T-helper 1 cell treated with Interleukin-12 subunit alpha and Interleukin-12 subunit beta and Interleukin-4 antibody, amounts not matched to agents 30 ng/mL and 1 ng/mL, for 36 hours (primary cell): ENCODE results near the gene GPR15. TPM values are rescaled to one million over a fixed set of nuclear protein-coding genes. Genes with fewer than 3 reads are reported as not detected.

ENCODE experiments used
- intact Hi-C: fragments of 100-400 bp; cut with micrococcal nuclease; formaldehyde crosslinking; loops from one replicate; pipeline ENCODE4 v1.15.1; 2024
- total RNA-seq: library from RNA; stranded (reverse); gene quantifications from 2 replicates; pipeline ENCODE4 v1.2.3, GENCODE V29; 2022

Gene GPR15
- total RNA-seq, 1 donor from 2014 or later, result 31.1 TPM

DNA sequence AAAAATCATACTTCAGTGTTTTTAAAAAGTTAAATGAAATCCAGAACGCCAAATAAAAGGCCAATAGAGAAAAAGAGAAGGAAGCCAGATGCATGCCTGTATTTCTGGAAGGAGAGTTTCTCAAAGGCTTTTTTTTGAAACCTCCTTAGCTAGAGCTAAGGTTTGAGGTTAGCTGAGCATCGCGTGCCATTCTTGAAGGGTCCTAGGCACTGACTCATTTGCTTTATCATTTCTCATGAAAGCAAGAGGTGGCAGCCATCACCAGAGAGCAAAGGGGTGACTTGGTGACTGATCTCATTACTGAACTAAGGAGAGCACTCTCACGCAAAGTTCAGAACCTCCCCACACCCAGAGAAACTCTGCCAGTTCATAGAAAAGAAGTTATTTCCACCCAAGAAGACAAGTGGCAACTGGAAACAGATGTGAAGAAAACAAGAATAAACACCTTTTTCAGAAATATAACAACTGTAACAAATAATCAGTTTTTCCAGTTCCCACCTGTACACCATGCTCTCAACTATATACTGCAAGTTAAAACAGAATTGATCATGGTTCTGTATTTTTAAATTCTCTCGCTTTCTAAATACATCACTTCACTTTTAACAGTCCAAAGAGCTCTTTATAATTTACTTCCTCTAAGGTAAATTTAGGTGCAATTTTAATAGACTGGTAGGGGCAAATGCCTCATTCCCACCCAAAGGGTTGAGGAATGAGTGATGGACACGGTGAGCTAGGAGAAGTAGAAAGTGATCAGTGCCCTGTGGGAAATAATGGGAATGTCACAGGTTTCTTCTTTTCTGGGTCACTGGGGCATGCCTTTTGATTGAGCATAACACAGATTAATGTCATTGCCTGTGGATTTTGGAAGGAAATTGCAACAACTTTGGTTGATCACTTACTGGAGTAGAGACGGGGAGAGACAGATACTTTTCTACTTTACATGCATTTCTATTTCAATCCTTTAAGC is 24.7 kb downstream of the GPR15 start:
- intact Hi-C loops, result loop anchor here (1.0 to 2.0 kb wide), 8 partner anchors 10 to 574 kb away; partner anchors contain the start of genes CLDND1 and CPOX

DNA sequence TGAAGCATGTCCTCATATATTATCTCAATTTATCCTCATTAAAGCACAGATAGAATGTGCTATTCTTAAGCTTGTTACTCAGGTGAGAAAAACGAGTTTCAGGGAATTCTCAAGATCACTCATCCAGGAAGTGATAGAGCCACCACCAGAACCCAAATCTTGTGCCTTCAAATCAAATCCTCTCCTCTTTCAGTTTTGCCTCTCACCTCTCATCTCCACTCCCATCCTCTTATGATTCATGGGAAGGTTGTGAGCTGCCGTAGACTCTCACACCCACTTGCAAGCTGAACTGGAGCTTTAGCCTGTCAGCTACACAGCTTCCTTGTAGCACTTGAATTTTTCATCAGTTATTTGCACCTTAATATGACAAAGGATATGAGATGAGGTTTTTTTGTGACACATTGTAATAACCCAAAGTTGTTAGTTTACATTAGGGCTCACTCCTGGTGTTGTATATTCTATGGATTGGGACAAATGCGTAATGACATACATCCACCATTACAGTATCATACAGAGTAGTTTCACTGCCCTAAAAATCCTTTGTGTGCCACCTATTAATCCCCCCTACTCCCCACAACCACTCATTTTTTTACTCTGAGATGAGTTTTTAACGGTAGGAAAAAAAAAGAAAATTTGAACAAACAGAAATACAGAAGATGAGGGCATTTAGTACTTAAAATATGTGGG is 25.7 kb downstream of the GPR15 start:
- intact Hi-C loops, result loop anchor here (2.0 kb wide), 1 partner anchor 575 kb away; no protein-coding TSS in a partner anchor

DNA sequence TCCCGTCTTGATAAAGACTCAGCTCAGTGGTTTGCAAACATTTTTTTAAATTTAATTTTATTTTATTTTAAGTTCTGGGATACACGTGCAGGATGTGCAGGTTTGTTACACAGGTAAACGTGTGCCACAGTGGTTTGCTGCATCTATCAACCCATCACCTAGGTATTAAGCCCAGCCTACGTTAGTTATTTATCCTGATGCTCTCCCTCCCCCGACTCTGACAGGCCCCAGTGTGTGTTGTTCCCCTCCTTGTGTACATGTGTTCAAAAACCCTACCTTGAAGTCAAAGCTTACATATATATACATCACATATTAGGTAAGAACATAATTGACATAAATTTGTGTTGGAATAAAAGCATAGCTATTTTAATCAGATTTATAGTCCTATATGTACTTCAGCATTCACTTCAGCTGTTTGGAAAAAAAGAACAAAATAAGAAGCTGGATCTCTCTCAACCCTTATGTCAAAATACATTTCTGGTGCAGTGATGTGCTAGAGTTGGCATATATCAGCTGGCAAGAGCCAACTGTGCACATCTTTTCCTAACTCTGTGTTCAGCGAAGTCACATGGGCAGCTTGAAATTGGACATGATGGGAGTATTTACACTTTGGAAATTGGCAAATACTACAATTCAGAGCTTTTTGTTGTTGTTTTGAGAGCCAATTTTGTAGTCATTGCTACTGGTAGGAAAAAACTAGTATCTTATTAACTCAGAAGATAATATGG is 26.5 kb downstream of the GPR15 start:
- intact Hi-C loops, result no loop called here

DNA sequence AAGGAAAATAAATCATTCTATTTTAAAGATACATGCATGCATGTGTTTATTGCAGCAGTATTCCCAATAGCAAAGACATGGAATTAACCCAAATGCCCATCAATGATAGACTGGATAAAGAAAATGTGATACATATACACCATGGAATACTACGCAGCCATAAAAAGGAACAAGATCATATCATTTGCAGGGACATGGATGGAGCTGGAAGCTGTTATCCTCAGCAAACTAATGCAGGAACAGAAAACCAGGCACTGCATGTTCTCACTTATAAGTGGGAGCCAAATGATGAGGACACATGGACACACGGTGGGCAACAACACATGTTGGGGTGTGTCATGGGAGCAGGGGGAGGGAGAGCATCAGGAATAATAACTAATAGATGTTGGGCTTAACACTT is 28.0 kb downstream of the GPR15 start:
- intact Hi-C loops, result loop anchor here (5.0 to 10.0 kb wide), 2 partner anchors 345 to 737 kb away; partner anchors contain the start of genes CRYBG3 and DCBLD2

DNA sequence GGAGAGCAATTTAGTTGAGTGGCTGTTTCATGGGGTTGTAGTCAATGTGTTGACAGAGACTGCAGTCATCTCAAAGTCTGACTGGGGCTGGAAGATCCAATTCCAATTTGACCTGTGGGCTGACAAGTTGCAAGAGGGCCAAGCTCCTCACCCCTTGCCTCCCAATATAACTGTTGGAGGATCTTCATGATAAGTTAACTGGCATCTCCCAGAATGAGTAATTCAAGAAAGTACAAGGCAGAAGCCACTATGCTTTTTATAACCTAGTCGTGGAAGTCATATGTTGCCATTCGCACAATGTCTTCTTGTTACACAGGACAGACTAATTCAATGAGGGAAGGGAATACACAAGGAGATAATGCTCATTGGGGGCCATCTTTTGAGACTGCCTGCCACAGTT is 29.1 kb downstream of the GPR15 start:
- intact Hi-C loops, result loop anchor here (5.0 to 10.0 kb wide), 2 partner anchors 344 to 739 kb away; partner anchors contain the start of genes CRYBG3 and DCBLD2

DNA sequence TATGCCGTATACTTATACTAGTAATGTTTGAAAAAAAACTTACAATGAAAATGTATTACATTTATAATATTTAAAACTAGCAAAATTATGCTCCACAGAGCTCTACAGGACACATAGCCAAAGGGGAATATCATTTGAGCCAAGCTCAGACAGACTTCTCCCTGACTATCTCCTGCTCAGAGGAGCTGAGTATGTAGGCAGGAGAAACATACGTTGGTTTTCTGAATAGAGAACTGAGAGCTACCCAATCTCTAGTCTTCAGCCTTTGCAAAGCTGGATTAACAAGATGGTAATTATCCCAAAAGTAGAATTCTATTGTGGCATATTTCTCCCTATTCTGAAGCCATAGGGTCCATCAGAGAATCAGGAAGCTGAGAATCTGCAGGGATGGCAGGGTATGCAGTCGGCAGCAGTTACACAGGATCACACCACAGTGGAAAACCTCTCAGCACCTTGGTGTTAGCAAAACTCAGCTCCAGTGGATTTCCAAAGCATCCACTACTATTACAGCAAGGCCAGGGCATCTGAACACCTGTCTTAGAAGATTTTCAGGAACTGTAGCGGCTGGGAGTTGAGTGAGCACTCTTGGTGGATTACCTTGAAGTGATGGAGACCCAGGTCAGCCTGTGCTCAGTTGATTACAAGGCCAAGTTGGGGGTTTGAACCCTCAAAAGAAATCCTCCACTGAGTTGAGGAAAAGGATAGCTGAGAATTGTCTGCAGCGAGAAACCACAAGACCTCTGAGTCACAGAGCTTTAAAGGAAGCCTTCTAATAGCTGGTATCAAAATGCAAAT is 30.1 kb downstream of the GPR15 start:
- intact Hi-C loops, result loop anchor here (5.0 to 10.0 kb wide), 2 partner anchors 343 to 740 kb away; partner anchors contain the start of genes CRYBG3 and DCBLD2

DNA sequence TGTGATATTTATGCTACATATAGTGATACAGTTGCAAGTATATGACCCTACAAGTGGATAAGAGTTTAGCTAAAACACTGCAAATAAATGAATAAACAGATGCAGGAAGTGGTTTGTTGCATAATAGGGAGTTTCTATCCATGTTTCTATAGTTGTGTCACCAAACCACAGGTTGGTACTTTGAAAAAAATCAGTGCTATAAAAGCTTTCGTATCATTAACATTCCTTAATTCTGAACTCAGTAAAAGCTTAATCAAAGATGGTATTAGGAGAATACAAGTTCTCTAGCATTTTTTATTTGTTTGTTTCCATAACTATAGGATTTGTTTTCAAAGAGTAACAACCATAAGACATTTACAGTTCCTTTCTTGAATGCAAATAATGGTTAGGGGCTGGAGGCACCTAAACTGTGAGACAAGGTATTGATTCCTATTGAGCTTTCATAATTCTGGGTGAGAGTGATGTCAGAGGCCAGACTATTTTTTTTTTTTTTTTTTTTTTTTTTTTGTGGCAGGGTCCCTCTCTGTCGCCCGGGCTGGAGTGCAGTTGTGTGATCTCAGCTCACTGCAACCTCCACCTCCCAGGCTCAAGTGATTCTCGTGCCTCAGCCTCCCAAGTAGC is 32.0 kb downstream of the GPR15 start:
- intact Hi-C loops, result loop anchor here (1.0 to 10.0 kb wide), 3 partner anchors 23 to 741 kb away; partner anchors contain the start of genes CRYBG3 and DCBLD2

DNA sequence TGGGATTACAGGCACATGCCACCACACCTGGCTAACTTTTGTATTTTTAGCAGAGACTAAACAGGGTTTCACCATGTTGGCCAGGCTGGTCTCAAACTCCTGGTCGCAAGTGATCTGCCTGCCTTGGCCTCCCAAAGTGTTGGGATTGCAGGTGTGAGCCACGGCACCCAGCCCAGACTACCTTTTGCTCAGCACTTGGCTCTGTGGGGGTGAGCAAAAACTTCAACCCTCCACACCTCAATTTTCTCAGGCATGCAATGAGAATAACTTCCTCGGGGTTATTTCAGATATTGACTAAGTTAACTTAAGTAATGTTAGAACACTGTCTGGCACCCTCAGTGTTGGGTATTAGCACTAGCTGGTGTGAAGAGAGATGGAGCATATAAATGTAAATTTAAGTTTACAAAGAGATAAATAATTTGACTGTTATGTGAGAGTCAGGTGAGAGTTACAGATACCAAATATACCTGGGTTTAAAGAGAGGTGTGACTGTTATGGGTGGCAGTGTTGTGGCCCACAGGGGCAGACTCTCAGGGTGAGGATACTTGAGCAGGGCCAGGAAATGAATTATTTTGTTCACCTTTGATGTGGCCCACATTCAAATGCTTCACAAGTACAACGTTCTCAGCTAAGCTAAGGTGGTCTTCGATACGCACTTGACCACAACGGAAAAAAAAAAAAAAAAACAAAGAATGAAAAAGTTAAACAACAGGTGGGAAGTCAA is 32.7 kb downstream of the GPR15 start:
- intact Hi-C loops, result loop anchor here (1.0 to 10.0 kb wide), 3 partner anchors 9 to 742 kb away; partner anchors contain the start of genes CRYBG3 and DCBLD2

DNA sequence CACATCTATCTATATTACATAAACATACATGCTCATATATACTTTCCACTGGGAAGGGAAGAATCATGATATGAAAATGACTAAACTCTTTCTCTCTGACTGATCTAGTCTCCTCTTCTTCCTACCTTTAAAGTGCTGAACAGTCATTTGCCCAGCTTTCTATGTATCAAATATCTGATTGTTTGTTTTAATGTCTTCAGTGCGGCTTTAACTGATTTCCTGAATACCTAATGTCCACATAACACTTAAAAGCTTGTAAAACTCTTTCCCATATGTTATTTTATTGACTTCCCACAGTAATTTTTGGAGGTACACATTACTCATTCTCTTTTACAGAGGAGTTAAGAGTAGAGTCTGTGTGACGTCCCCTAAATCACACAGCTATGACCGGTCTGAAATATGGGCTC is 33.5 kb downstream of the GPR15 start:
- intact Hi-C loops, result loop anchor here (1.0 to 10.0 kb wide), 2 partner anchors 8 to 340 kb away; partner anchors contain the start of gene DCBLD2

DNA sequence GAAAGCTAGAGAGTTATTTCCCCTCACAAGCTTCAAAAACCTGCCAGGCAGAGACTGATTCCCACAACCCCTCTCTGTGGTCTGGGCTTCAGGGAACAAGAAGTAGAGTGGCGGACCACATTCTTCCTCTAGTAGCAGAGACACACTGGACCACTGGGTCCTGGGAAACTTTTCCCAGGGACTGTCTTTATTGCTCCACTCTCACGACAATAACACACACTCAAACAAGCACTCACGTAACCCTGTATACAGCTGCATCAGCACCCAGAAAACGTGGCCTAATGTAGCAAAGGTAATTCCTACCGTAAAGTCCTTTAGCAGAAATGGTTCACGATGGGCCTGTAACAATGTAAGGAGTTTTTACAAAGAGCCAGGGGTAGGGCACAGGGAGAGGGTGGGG is 34.1 kb downstream of the GPR15 start:
- intact Hi-C loops, result loop anchor here (1.0 to 10.0 kb wide), 2 partner anchors 7 to 339 kb away; partner anchors contain the start of gene DCBLD2

DNA sequence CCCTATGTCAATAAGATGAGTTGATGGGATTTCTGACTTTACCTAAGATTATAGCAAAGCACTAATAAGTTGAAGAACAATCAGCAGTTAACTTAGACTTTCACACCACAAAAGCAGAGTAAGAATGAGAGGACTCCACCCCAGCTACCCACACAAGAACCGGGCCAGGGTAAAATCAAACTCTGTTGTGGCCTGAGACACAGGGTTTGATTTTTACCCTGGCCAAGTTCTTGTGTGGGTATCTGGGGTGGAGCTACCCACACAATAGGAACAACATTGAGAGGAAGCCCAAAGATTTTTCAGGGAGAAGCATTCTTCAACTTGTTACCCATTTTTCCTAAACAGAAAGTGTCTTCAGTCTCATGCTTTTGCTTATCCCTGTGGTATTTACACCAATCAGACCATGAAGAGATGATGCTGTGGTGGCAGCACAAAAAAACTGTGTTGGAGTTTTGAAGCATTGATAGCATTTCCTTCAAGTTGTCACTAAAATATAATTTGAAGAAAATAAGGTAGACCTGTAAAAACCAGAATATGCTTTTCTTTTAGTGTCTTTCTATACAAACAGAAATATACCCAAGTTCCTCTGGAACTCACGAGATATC is 36.0 kb downstream of the GPR15 start:
- intact Hi-C loops, result loop anchor here (1.0 to 10.0 kb wide), 4 partner anchors 11 to 337 kb away; partner anchors contain the start of genes CLDND1, CPOX and DCBLD2

DNA sequence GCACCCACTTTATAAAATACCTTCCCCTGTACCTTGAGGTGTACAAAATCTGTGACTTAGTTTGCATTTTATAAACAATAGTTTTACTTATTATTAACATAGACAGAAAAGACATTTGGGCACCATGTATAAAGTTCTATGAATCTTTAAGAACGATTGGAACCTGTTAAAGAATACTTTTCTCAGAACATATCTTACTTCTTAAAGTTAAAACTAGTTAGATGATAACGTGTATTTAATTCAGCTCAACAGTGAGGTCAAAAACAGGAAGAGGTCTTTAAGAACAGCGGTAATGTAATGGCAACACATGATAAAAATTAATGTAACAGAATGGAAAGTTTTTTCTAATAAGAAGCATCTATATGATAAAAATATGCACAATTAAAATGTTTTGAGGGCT is 36.6 kb downstream of the GPR15 start:
- intact Hi-C loops, result loop anchor here (10.0 kb wide), 1 partner anchor 336 kb away; the partner anchor contains the start of gene DCBLD2

DNA sequence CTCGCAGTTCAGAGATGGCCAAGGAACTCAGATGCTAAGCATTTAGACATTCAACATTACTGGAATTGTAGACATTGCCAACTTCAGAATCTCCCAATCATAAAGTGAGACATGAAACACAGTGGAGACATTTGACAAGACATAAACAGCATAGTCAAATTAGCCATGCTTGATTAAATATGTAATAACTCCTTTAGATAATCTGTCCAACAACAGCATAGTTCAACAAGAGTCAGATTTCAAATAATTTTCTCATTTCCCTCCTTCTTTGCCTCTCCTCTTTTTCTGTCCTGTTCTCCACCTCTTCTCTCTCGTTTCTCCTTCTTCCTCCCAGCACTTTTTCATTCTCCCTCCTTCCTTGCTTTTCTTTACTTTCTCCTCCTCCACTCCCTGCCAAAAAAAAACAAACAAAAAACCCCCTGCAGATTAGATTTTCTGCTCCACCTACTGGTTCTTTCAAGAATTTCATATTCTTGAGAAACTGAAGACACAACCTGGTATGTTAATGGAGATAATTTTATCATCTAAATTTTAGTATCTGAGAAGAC is 41.5 kb downstream of the GPR15 start:
- intact Hi-C loops, result loop anchor here (1.0 to 5.0 kb wide), 12 partner anchors 8 to 534 kb away; partner anchors contain the start of genes CLDND1 and CPOX

DNA sequence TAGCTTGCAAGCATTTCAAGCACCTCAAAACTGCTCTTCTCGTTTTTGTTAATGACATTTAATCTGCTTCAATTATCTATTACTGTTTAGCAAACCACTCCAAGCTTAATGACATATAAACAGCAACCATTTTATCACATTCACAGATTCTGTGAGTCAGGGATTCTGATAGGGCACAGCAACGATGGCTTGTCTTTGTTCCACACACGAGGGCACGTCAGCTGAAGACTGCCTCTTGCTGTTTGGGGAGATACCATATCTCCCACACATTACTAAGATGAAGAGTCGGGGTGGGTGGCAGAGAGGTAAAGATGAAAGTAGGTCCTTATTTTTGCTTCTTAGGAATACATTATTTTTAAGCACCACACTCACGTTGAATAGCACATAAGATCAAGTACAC is 42.4 kb downstream of the GPR15 start:
- intact Hi-C loops, result loop anchor here (5.0 kb wide), 2 partner anchors 127 to 177 kb away; no protein-coding TSS in a partner anchor

DNA sequence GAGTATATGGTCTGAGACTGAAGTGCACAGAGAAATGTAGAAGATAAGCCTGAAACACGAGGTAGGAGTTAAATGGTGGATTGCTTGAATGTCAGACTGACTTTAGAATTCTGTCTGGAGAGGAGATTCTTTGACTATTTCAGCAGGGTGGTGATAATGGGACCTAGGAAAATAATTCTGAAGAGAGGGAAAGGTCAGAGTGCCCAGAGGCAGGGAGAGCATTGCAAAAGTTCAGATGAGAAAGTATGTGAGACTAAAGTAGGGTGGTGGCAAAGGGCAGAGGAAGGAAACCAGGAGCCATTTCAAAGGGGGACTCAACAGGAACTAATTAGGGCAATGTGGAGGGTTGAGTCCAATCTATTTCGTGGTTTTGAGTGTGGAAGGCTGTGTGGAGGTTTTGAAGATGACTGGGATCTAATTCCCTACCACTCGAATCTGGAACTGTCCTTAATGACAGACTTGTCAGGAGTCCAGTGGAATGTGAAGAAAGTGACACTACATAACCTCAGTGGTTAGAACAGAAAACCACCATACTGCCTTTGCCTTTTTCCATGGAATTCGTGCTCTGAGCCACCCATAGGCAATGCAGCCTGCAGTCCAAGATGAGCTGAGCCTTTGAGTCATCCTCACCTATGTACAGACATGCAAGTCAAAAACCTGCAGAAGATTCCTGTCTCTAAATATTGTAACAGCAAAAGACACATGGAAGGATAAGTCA is 45.6 kb downstream of the GPR15 start:
- intact Hi-C loops, result no loop called here

DNA sequence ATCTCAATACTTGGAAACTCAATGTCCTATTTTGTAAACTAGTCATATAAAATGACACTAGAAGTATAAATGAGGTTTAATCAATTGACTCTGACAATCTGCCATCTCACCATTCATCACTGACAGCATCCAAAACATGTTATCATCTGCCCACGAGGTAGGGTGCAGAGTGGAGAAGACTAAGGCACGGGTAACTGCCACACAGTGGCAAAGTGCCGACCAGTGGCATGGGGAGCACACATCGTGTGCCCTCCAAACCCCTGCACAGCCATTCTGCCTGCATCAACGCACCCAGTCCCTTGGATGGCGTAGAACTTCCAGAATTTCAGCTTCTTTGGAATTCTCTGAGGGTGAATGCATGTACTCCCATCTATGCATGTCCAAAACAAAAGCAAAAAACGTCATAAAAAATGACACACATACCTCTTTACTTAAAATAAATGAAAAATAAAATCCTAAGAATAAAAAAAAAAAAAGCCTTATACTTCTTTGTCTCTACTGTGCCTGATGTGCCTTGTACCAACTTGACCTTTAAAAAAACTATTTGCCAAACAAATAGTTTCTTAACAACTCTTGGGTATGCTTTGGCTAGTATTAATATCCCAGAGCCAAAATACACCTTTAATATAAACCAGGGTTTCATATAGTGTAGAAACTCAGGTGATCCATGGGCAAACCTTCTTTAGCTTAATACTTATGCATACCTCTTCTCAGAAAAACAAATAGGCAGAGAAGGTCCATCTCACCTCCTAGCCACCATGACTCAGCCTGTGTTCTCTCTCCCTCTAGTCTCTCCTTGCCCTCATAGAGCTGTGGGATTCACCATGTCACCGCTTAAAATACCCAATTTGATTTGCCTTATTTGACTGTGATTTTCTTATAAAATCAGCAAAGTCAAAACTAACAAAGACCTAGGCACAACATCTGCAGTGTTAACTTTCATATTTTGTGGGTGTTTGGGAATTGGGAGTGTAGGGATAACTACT is 48.9 kb downstream of the GPR15 start:
- intact Hi-C loops, result no loop called here
